ENCODE measurements around the gene CACNB4. TPM values are rescaled to one million over a fixed set of nuclear protein-coding genes. Genes with fewer than 3 reads are reported as not detected.

CACNB4 gene
- polyA plus RNA-seq, 1 of the 3 experiments (the other 2 are of a cell fraction) = 0.18 TPM

- no peaks in the 10 kb centered on the region for H3K79me2 ChIP-seq (ENCODE audit: insufficient read depth)
- no peaks in the 10 kb centered on the region for H4K20me1 ChIP-seq (ENCODE audit: insufficient read depth)
- TF ChIP-seq CHD2 (IDR thresholded peaks at IDR 0.05; ENCODE audit: low read length, partially characterized antibody) (no peak), CTCF (IDR thresholded peaks at IDR 0.05) (no peak), MXI1 (IDR thresholded peaks at IDR 0.05; ENCODE audit: low read depth, low read length) (no peak), RAD21 (IDR thresholded peaks at IDR 0.05; ENCODE audit: low read length) (no peak), JUND (IDR thresholded peaks at IDR 0.05) (no peak), NFIC (IDR thresholded peaks at IDR 0.05; ENCODE audit: borderline replicate concordance) (no peak), FOSL2 (IDR thresholded peaks at IDR 0.05; ENCODE audit: borderline replicate concordance, low read depth) (no peak), TEAD4 (IDR thresholded peaks at IDR 0.05; ENCODE audit: borderline replicate concordance, insufficient read depth) (no peak), ZBTB33 (IDR thresholded peaks at IDR 0.05; ENCODE audit: borderline replicate concordance, low read depth) (no peak), IRF3 (IDR thresholded peaks at IDR 0.05; ENCODE audit: low read depth, low read length) (no peak), REST (IDR thresholded peaks at IDR 0.05; ENCODE audit: low read depth, low read length) (no peak), USF2 (IDR thresholded peaks at IDR 0.05; ENCODE audit: borderline replicate concordance, low read depth, low read length) (no peak), TCF12 (IDR thresholded peaks at IDR 0.05) (no peak), TAF1 (IDR thresholded peaks at IDR 0.05; ENCODE audit: borderline replicate concordance, low read depth, low read length) (no peak), MEF2A (IDR thresholded peaks at IDR 0.05; ENCODE audit: borderline replicate concordance, low read depth) (no peak), SIN3A (IDR thresholded peaks at IDR 0.05; ENCODE audit: borderline replicate concordance, low read depth, low read length) (no peak), NRF1 (IDR thresholded peaks at IDR 0.05; ENCODE audit: low read depth, low read length) (no peak)
- H3K4me3 ChIP-seq (ENCODE audit: low read depth in 2 of 2, low read length in 1 of 2) = no peak overlapping the region
- no peak overlapping the region for H3K9ac ChIP-seq
- ChIA-PET POLR2A (interaction anchor here (1.0 kb wide), 1 partner anchor 11 kb away, joined by 3 read pairs; no protein-coding TSS in a partner anchor), CTCF (interaction anchor here (0.7 to 7.4 kb wide), 8 partner anchors 10 to 704 kb away, joined by 3 to 71 read pairs (median 10); partner anchors contain the start of gene STAM2)
- H3K4me2 ChIP-seq = no peak overlapping the region
- H3K36me3 ChIP-seq (replicated peaks in 1 of 2; ENCODE audit: control insufficient read depth in 1 of 2, insufficient read depth in 2 of 2, low read length in 1 of 2) = no peaks in the 10 kb centered on the region
- H2AFZ ChIP-seq (ENCODE audit: low read depth) = no peak overlapping the region
- WGBS (ENCODE audit: low lambda C conversion rate) = 82% methylated on average over 5 of the region's 5 CpGs
- no peaks in the 10 kb centered on the region for H3K9me3 ChIP-seq
- no peak overlapping the region for H3K27ac ChIP-seq (ENCODE audit: low read depth in 2 of 2, low read length in 1 of 2)
- H3K27me3 ChIP-seq (ENCODE audit: insufficient read depth) = no peaks in the 10 kb centered on the region
- no peaks in the 10 kb centered on the region for H3F3A ChIP-seq (replicated peaks; ENCODE audit: insufficient read depth)
- H3K4me1 ChIP-seq (ENCODE audit: control insufficient read depth in 1 of 2, insufficient read depth in 2 of 2, low read depth in 1 of 2, low read length in 1 of 2) = no peaks in the 10 kb centered on the region; a peak in 1 of 4 replicates
- no peak for DNase-seq
- H3K9me2 ChIP-seq = no peaks in the 10 kb centered on the region
Measured at GRCh38 chr2:152038441-152038958, 60.3 kb downstream of the CACNB4 start.

Data from SK-N-SH (cell line).